Central memory CD4-positive, alpha-beta T cell (primary cell): ENCODE data around the gene MPG.
"Not testable (repeated sequence)": the region's sequence is repeated elsewhere in the genome, so short reads cannot be mapped to it uniquely, and the experiment has no call there.

ENCODE experiments used
- DNase-seq: peaks from one replicate; pipeline ENCODE4 v3.0.0; 2022

The MPG gene

GRCh38 chr16:114327-114726 is 36.3 kb downstream of the MPG start:
- DNase-seq, result no peak

- no peak for DNase-seq
Measured at GRCh38 chr16:116015-116414, 38.0 kb downstream of the MPG start.

- DNase-seq, result peak; percentile 47
Measured at GRCh38 chr16:117379-118365, 39.6 kb downstream of the MPG start.

GRCh38 chr16:118857-119256 is 40.8 kb downstream of the MPG start:
- DNase-seq, result no peak

GRCh38 chr16:119295-119694 is 41.3 kb downstream of the MPG start:
- DNase-seq, result no peak

GRCh38 chr16:119835-120491 is 41.9 kb downstream of the MPG start:
- DNase-seq, result no peak

GRCh38 chr16:120756-121155 is 42.7 kb downstream of the MPG start:
- no peak for DNase-seq

- DNase-seq, result no peak
Measured at GRCh38 chr16:122361-122760, 44.3 kb downstream of the MPG start.

GRCh38 chr16:123558-124350 is 45.7 kb downstream of the MPG start:
- not testable (repeated sequence) for DNase-seq

- DNase-seq, result no peak
Measured at GRCh38 chr16:125011-125410, 47.0 kb downstream of the MPG start.

- DNase-seq, result no peak
Measured at GRCh38 chr16:129075-129474, 51.0 kb downstream of the MPG start.

GRCh38 chr16:130533-131173 is 52.6 kb downstream of the MPG start:
- DNase-seq, result no peak

- no peak for DNase-seq
Measured at GRCh38 chr16:132120-132519, 54.1 kb downstream of the MPG start.

- no peak for DNase-seq
Measured at GRCh38 chr16:133716-134115, 55.7 kb downstream of the MPG start.
